ENCODE results near the gene TNFRSF25. TPM values are rescaled to one million over a fixed set of nuclear protein-coding genes. Genes with fewer than 3 reads are reported as not detected.

TNFRSF25 gene
- total and polyA plus RNA-seq, 2 of the 8 experiments (the other 6 are each of a cell fraction or from before 2014, with no cell fraction given): 10.7 to 19.5 TPM

DNA sequence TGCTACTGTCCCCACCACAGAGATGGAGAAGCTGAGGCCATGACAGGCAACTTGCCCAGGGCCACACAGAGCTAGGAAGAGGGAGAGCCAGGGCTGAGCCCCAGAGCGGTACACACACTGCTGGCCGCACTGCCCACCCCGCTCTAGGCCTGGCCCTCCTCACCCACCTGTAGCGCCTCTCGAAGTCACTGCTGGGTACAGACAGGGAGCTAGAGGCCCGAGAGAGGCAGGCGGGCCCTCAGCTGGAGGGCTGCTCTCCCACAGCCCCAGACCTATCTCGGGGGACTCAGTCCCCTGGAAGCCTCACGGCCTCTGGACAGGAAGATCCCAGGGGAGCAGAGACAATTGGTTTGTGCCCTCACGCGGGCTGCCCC lies 42.8 kb upstream of the TNFRSF25 start (continued):
- TF ChIP-seq, protein P1, sequence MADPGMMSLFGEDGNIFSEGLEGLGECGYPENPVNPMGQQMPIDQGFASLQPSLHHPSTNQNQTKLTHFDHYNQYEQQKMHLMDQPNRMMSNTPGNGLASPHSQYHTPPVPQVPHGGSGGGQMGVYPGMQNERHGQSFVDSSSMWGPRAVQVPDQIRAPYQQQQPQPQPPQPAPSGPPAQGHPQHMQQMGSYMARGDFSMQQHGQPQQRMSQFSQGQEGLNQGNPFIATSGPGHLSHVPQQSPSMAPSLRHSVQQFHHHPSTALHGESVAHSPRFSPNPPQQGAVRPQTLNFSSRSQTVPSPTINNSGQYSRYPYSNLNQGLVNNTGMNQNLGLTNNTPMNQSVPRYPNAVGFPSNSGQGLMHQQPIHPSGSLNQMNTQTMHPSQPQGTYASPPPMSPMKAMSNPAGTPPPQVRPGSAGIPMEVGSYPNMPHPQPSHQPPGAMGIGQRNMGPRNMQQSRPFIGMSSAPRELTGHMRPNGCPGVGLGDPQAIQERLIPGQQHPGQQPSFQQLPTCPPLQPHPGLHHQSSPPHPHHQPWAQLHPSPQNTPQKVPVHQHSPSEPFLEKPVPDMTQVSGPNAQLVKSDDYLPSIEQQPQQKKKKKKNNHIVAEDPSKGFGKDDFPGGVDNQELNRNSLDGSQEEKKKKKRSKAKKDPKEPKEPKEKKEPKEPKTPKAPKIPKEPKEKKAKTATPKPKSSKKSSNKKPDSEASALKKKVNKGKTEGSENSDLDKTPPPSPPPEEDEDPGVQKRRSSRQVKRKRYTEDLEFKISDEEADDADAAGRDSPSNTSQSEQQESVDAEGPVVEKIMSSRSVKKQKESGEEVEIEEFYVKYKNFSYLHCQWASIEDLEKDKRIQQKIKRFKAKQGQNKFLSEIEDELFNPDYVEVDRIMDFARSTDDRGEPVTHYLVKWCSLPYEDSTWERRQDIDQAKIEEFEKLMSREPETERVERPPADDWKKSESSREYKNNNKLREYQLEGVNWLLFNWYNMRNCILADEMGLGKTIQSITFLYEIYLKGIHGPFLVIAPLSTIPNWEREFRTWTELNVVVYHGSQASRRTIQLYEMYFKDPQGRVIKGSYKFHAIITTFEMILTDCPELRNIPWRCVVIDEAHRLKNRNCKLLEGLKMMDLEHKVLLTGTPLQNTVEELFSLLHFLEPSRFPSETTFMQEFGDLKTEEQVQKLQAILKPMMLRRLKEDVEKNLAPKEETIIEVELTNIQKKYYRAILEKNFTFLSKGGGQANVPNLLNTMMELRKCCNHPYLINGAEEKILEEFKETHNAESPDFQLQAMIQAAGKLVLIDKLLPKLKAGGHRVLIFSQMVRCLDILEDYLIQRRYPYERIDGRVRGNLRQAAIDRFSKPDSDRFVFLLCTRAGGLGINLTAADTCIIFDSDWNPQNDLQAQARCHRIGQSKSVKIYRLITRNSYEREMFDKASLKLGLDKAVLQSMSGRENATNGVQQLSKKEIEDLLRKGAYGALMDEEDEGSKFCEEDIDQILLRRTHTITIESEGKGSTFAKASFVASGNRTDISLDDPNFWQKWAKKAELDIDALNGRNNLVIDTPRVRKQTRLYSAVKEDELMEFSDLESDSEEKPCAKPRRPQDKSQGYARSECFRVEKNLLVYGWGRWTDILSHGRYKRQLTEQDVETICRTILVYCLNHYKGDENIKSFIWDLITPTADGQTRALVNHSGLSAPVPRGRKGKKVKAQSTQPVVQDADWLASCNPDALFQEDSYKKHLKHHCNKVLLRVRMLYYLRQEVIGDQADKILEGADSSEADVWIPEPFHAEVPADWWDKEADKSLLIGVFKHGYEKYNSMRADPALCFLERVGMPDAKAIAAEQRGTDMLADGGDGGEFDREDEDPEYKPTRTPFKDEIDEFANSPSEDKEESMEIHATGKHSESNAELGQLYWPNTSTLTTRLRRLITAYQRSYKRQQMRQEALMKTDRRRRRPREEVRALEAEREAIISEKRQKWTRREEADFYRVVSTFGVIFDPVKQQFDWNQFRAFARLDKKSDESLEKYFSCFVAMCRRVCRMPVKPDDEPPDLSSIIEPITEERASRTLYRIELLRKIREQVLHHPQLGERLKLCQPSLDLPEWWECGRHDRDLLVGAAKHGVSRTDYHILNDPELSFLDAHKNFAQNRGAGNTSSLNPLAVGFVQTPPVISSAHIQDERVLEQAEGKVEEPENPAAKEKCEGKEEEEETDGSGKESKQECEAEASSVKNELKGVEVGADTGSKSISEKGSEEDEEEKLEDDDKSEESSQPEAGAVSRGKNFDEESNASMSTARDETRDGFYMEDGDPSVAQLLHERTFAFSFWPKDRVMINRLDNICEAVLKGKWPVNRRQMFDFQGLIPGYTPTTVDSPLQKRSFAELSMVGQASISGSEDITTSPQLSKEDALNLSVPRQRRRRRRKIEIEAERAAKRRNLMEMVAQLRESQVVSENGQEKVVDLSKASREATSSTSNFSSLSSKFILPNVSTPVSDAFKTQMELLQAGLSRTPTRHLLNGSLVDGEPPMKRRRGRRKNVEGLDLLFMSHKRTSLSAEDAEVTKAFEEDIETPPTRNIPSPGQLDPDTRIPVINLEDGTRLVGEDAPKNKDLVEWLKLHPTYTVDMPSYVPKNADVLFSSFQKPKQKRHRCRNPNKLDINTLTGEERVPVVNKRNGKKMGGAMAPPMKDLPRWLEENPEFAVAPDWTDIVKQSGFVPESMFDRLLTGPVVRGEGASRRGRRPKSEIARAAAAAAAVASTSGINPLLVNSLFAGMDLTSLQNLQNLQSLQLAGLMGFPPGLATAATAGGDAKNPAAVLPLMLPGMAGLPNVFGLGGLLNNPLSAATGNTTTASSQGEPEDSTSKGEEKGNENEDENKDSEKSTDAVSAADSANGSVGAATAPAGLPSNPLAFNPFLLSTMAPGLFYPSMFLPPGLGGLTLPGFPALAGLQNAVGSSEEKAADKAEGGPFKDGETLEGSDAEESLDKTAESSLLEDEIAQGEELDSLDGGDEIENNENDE (IDR thresholded peaks at IDR 0.05; ENCODE audit: insufficient replicate concordance, low read length): no peak
- TF ChIP-seq FOSL1 (IDR thresholded peaks at IDR 0.05; ENCODE audit: insufficient read depth, low read depth, low read length): no peak
- no peak for TF ChIP-seq CEBPB (IDR thresholded peaks at IDR 0.05; ENCODE audit: low read depth, low read length)
- TF ChIP-seq RAD21 (IDR thresholded peaks at IDR 0.05 in 1 of 2, conservative IDR thresholded peaks at IDR 0.05 in 1 of 2; ENCODE audit: low read depth in 2 of 2, low read length in 2 of 2): no peak
- no peak for TF ChIP-seq EZH2 (IDR thresholded peaks at IDR 0.05; ENCODE audit: low read depth, low read length, severe bottlenecking)
- TF ChIP-seq TCF12 (IDR thresholded peaks at IDR 0.05; ENCODE audit: low read depth, low read length): no peak

Measured in H1 (cell line).